GM23338 (cell line): ENCODE measurements around the gene CPLX3. TPM values are rescaled to one million over a fixed set of nuclear protein-coding genes. Genes with fewer than 3 reads are reported as not detected.

Source experiments
- ATAC-seq: fragments of 200-7000 bp; cut with Tn5 transposase; 3 replicates; pipeline ENCODE4 v1.9.1; 2020
- DNase-seq: peaks from one replicate; pipeline ENCODE4 v3.0.0-alpha.2; 2015; ENCODE audit warnings: low spot score
- H2AFZ ChIP-seq: fragments of 200-600 bp; sonication (generic); 2 replicates; pipeline ENCODE4 v1.8.0; 2016; ENCODE audit warnings: antibody characterized with exemption, mild to moderate bottlenecking, moderate library complexity
- H3F3A ChIP-seq: fragments of 200-600 bp; sonication (generic); replicated peaks from 2 replicates; pipeline ENCODE4 v1.8.0; 2017; ENCODE audit warnings: antibody characterized with exemption, mixed run types, low read depth
- H3K27ac ChIP-seq: fragments of 200-600 bp; sonication (generic); 2 replicates; pipeline ENCODE4 v1.6.1; 2016; ENCODE audit warnings: low read depth
- H3K27me3 ChIP-seq: fragments of 200-600 bp; sonication (generic); 2 replicates; pipeline ENCODE4 v1.8.0; 2016; ENCODE audit warnings: mild to moderate bottlenecking, mixed run types, moderate library complexity; ENCODE audit not compliant: insufficient read depth
- H3K36me3 ChIP-seq: fragments of 200-600 bp; sonication (generic); 2 replicates; pipeline ENCODE4 v1.8.0; 2016; ENCODE audit warnings: mild to moderate bottlenecking; ENCODE audit not compliant: insufficient read depth
- H3K4me1 ChIP-seq: fragments of 200-600 bp; sonication (generic); 2 replicates; pipeline ENCODE4 v1.8.0; 2016; ENCODE audit warnings: mild to moderate bottlenecking, moderate library complexity; ENCODE audit not compliant: insufficient read depth
- H3K4me2 ChIP-seq: fragments of 200-600 bp; sonication (generic); 2 replicates; pipeline ENCODE4 v1.7.1; 2017; ENCODE audit warnings: mixed run types
- H3K4me3 ChIP-seq: fragments of 200-600 bp; sonication (generic); 2 replicates; pipeline ENCODE4 v1.6.1; 2016; ENCODE audit warnings: mixed run types
- H3K79me2 ChIP-seq: fragments of 200-600 bp; sonication (generic); replicated peaks from 2 replicates; pipeline ENCODE4 v1.8.0; 2017; ENCODE audit warnings: mild to moderate bottlenecking; ENCODE audit not compliant: insufficient read depth
- H3K9me2 ChIP-seq: fragments of 200-600 bp; sonication (generic); 2 replicates; pipeline ENCODE4 v1.8.0; 2017; ENCODE audit not compliant: insufficient read depth
- H4K20me1 ChIP-seq: fragments of 200-600 bp; sonication (generic); replicated peaks from 2 replicates; pipeline ENCODE4 v1.8.0; 2017; ENCODE audit warnings: mild to moderate bottlenecking; ENCODE audit not compliant: insufficient read depth
- H3K27ac Mint-ChIP-seq: 2 replicates; pipeline ENCODE4 v1.8.0; 2020; ENCODE audit warnings: inconsistent platforms, mild to moderate bottlenecking, moderate library complexity, mixed read lengths
- H3K27me3 Mint-ChIP-seq: 3 replicates; pipeline ENCODE4 v1.8.0; 2022; ENCODE audit warnings: low read depth, mild to moderate bottlenecking, moderate library complexity, mixed read lengths, inconsistent platforms; ENCODE audit not compliant: insufficient read depth, poor library complexity
- H3K36me3 Mint-ChIP-seq: 3 replicates; pipeline ENCODE4 v1.8.0; 2021; ENCODE audit warnings: low read depth, mild to moderate bottlenecking, inconsistent platforms, moderate library complexity, mixed read lengths
- H3K4me1 Mint-ChIP-seq: 3 replicates; pipeline ENCODE4 v1.8.0; 2020; ENCODE audit warnings: mild to moderate bottlenecking, inconsistent platforms, mixed read lengths
- H3K4me3 Mint-ChIP-seq: 3 replicates; pipeline ENCODE4 v1.8.0; 2021; ENCODE audit warnings: moderate library complexity, mild to moderate bottlenecking, inconsistent platforms, mixed read lengths
- H3K9me3 Mint-ChIP-seq: 3 replicates; pipeline ENCODE4 v1.8.0; 2020; ENCODE audit warnings: moderate library complexity, mild to moderate bottlenecking, inconsistent platforms, mixed read lengths
- CREB1 ChIP-seq: fragments of 250-450 bp; sonication (Bioruptor Pico); IDR thresholded peaks from 2 replicates; pipeline ENCODE4 v1.5.0; 2020; ENCODE audit warnings: low read depth, mild to moderate bottlenecking, moderate library complexity
- CTCF ChIP-seq, 2 experiments: fragments of 200-600 bp in 1 of 2; sonication (generic) in 1 of 2; conservative IDR thresholded peaks; 2 replicates each; pipeline versions ENCODE4 v1.5.1 to v1.6.1; 2016 to 2017; ENCODE audit warnings: antibody characterized with exemption in 2 of 2, low read depth in 2 of 2, mild to moderate bottlenecking in 2 of 2, moderate library complexity in 1 of 2
- ETS1 ChIP-seq: IDR thresholded peaks from 2 replicates; pipeline ENCODE4 v1.6.1; 2016; ENCODE audit warnings: antibody characterized with exemption
- EZH2 ChIP-seq: fragments of 200-600 bp; sonication (generic); IDR thresholded peaks from one replicate; pipeline ENCODE4 v1.8.0; 2017; ENCODE audit warnings: antibody characterized with exemption, mild to moderate bottlenecking, low read depth; ENCODE audit not compliant: unreplicated experiment
- EZH2phosphoT487 ChIP-seq: fragments of 200-600 bp; sonication (generic); IDR thresholded peaks from one replicate; pipeline ENCODE4 v1.8.1; 2018; ENCODE audit warnings: antibody characterized with exemption; ENCODE audit not compliant: unreplicated experiment
- JUNB ChIP-seq: IDR thresholded peaks from one replicate; pipeline ENCODE4 v1.6.1; 2016; ENCODE audit warnings: antibody characterized with exemption; ENCODE audit not compliant: unreplicated experiment
- NANOG ChIP-seq: IDR thresholded peaks from 2 replicates; pipeline ENCODE4 v1.6.1; 2016; ENCODE audit warnings: antibody characterized with exemption, borderline replicate concordance
- POLR2AphosphoS5 ChIP-seq: IDR thresholded peaks from 2 replicates; pipeline ENCODE4 v1.6.1; 2016; ENCODE audit warnings: antibody characterized with exemption, low read depth
- REST ChIP-seq: IDR thresholded peaks from one replicate; pipeline ENCODE4 v1.6.1; 2018; ENCODE audit warnings: antibody characterized with exemption; ENCODE audit not compliant: unreplicated experiment
- STAT1 ChIP-seq: IDR thresholded peaks from one replicate; pipeline ENCODE4 v1.6.1; 2016; ENCODE audit warnings: antibody characterized with exemption; ENCODE audit not compliant: unreplicated experiment
- ZNF114 ChIP-seq: fragments of 250-450 bp; sonication (Bioruptor Pico); IDR thresholded peaks from 2 replicates; pipeline ENCODE4 v1.5.0; 2020; ENCODE audit warnings: mild to moderate bottlenecking, moderate library complexity
- ZNF331 ChIP-seq: fragments of 250-450 bp; sonication (Bioruptor Pico); IDR thresholded peaks from 2 replicates; pipeline ENCODE4 v1.5.0; 2020; ENCODE audit warnings: low read depth, mild to moderate bottlenecking, moderate library complexity
- ZNF462 ChIP-seq: fragments of 250-450 bp; sonication (Bioruptor Pico); IDR thresholded peaks from 2 replicates; pipeline ENCODE4 v1.5.0; 2020; ENCODE audit warnings: mild to moderate bottlenecking, moderate library complexity
- polyA plus RNA-seq: library from polyadenylated mRNA; unstranded; fragments of >200 nt; fragmentation: Nextera tagmentation; extraction: Ambion mirVana; gene quantifications from 2 replicates; pipeline ENCODE4 v1.2.1, GENCODE V29; 2016
- total RNA-seq: library from RNA; depleted of rRNA; stranded (reverse); fragments of >200 nt; shearing (Covaris generic); gene quantifications from 2 replicates; pipeline ENCODE4 v1.2.3, GENCODE V29; 2014

Gene CPLX3
- total and polyA plus RNA-seq, 2 experiments from 2014 or later: 0.66 TPM; not detected in 1

- Mint-ChIP-seq H3K4me3 (no peak overlapping the region), H3K27ac (no peak overlapping the region), H3K9me3 (no peaks in the 10 kb centered on the region), H3K4me1 (no peaks in the 10 kb centered on the region; the same call in 2 of the 3 replicates), H3K27me3 (peaks cover 2% of the 10 kb centered on the region), H3K36me3 (peaks cover 7% of the 10 kb centered on the region; the same call in 2 of the 3 replicates)
- Histone ChIP-seq H3K9me2 (no peaks in the 10 kb centered on the region), H3K4me1 (no peaks in the 10 kb centered on the region), H3K4me2 (no peak overlapping the region), H4K20me1 (peaks cover 4% of the 10 kb centered on the region; the same call in 1 of the 2 replicates), H3K79me2 (peaks cover 18% of the 10 kb centered on the region; the same call in 1 of the 2 replicates), H3F3A (no peaks in the 10 kb centered on the region), H3K36me3 (no peaks in the 10 kb centered on the region), H3K4me3 (no peak overlapping the region), H2AFZ (no peak overlapping the region), H3K27me3 (no peaks in the 10 kb centered on the region), H3K27ac (no peak overlapping the region)
- ATAC-seq (no peak), DNase-seq (no peak)
- TF ChIP-seq REST: no peak
- TF ChIP-seq POLR2AphosphoS5: no peak
- TF ChIP-seq JUNB: no peak
- TF ChIP-seq ZNF114 (CRISPR knock-in tag): no peak
- no peak for TF ChIP-seq STAT1
- TF ChIP-seq NANOG: no peak
- TF ChIP-seq CREB1 (CRISPR knock-in tag): no peak
- no peak for TF ChIP-seq EZH2phosphoT487
- no peak for TF ChIP-seq ZNF462
- TF ChIP-seq EZH2: no peak
- no peak for TF ChIP-seq CTCF (conservative IDR thresholded peaks at IDR 0.05; ENCODE audit: low read depth in 2 of 2)
- no peak for TF ChIP-seq ZNF331 (CRISPR knock-in tag)
- no peak for TF ChIP-seq ETS1
Measured at GRCh38 chr15:74857082-74857655, 30.7 kb downstream of the CPLX3 start.
